Uterus (tissue), 2 donors: Measurements from ENCODE around the gene SPATC1L.

ENCODE experiments used
- CTCF ChIP-seq, 4 experiments: fragments of 200-600 bp in 2 of 4; fragments of 450-650 bp in 2 of 4; sonication (generic) in 2 of 4; IDR thresholded peaks; one replicate each; pipeline ENCODE4 v1.5.1; 2016 to 2019; ENCODE audit warnings: antibody characterized with exemption in 4 of 4, mild to moderate bottlenecking in 2 of 4, moderate library complexity in 1 of 4
- POLR2A ChIP-seq, 2 donors: fragments of 450-650 bp; IDR thresholded peaks; one replicate each; pipeline ENCODE4 v1.6.1; 2016; ENCODE audit warnings: antibody characterized with exemption in 2 of 2, mild to moderate bottlenecking in 1 of 2, moderate library complexity in 1 of 2

- TF ChIP-seq CTCF (IDR thresholded peaks at IDR 0.05) (no peak), POLR2A (IDR thresholded peaks at IDR 0.05) (no peak)
Observed at GRCh38 chr21:46122237-46122671, 62.0 kb downstream of the SPATC1L start.
